H9 (cell line): ENCODE measurements around the gene CXCL1. TPM values are rescaled to one million over a fixed set of nuclear protein-coding genes. Genes with fewer than 3 reads are reported as not detected.

Experiments
- DNase-seq: peaks from one replicate; pipeline ENCODE4 v3.0.0-alpha.2; 2017
- H2AFZ ChIP-seq: one replicate; pipeline ENCODE4 v1.6.1; 2013; ENCODE audit warnings: mild to moderate bottlenecking, low read length, control low read depth, moderate library complexity
- H2AK5ac ChIP-seq: 2 replicates; pipeline ENCODE4 v1.6.1; 2013; ENCODE audit warnings: low read length, control low read depth, mixed read lengths; ENCODE audit not compliant: insufficient read length
- H2BK120ac ChIP-seq: one replicate; pipeline ENCODE4 v1.6.1; 2013; ENCODE audit warnings: low read depth, mild to moderate bottlenecking, low read length, control low read depth, inconsistent platforms; ENCODE audit not compliant: poor library complexity, severe bottlenecking
- H2BK12ac ChIP-seq: 2 replicates; pipeline ENCODE4 v1.6.1; 2013; ENCODE audit warnings: low read length, control low read depth, mixed read lengths, low read depth; ENCODE audit not compliant: insufficient read length
- H2BK15ac ChIP-seq: 2 replicates; pipeline ENCODE4 v1.6.1; 2013; ENCODE audit warnings: low read depth, low read length, control low read depth
- H2BK20ac ChIP-seq: one replicate; pipeline ENCODE4 v1.6.1; 2013; ENCODE audit warnings: low read depth, mild to moderate bottlenecking, low read length, control low read depth, inconsistent platforms; ENCODE audit not compliant: poor library complexity, severe bottlenecking
- H2BK5ac ChIP-seq: 2 replicates; pipeline ENCODE4 v1.6.1; 2013; ENCODE audit warnings: low read length, control low read depth, mixed read lengths; ENCODE audit not compliant: insufficient read length
- H3K14ac ChIP-seq: 2 replicates; pipeline ENCODE4 v1.6.1; 2013; ENCODE audit warnings: low read length, control low read depth; ENCODE audit not compliant: insufficient read depth
- H3K18ac ChIP-seq: 2 replicates; pipeline ENCODE4 v1.6.1; 2013; ENCODE audit warnings: low read depth, mild to moderate bottlenecking, mixed read lengths, low read length, control low read depth; ENCODE audit not compliant: insufficient read length
- H3K23ac ChIP-seq: 2 replicates; pipeline ENCODE4 v1.6.1; 2013; ENCODE audit warnings: low read length, control low read depth, mixed read lengths, low read depth; ENCODE audit not compliant: insufficient read length
- H3K23me2 ChIP-seq: 2 replicates; pipeline ENCODE4 v1.6.1; 2013; ENCODE audit warnings: low read depth, mild to moderate bottlenecking, mixed read lengths, low read length, control low read depth; ENCODE audit not compliant: insufficient read length, poor library complexity, severe bottlenecking
- H3K27ac ChIP-seq: 2 replicates; pipeline ENCODE4 v1.5.1; 2013; ENCODE audit warnings: low read length, control low read depth, mixed read lengths, low read depth; ENCODE audit not compliant: insufficient read length
- H3K27me3 ChIP-seq: 2 replicates; pipeline ENCODE4 v1.6.1; 2013; ENCODE audit warnings: low read length, control low read depth, inconsistent platforms; ENCODE audit not compliant: insufficient read depth
- H3K4ac ChIP-seq: 2 replicates; pipeline ENCODE4 v1.6.1; 2013; ENCODE audit warnings: low read depth, mild to moderate bottlenecking, control low read depth, inconsistent platforms, low read length, moderate library complexity
- H3K4me1 ChIP-seq: 2 replicates; pipeline ENCODE4 v1.6.1; 2013; ENCODE audit warnings: low read length, control low read depth, inconsistent platforms; ENCODE audit not compliant: insufficient read depth
- H3K4me2 ChIP-seq: 2 replicates; pipeline ENCODE4 v1.6.1; 2013; ENCODE audit warnings: low read length, control low read depth, mixed read lengths; ENCODE audit not compliant: insufficient read length, insufficient read depth
- H3K56ac ChIP-seq: 2 replicates; pipeline ENCODE4 v1.6.1; 2013; ENCODE audit warnings: low read depth, mild to moderate bottlenecking, mixed read lengths, low read length, control low read depth; ENCODE audit not compliant: insufficient read length
- H3K79me1 ChIP-seq: 2 replicates; pipeline ENCODE4 v1.6.1; 2013; ENCODE audit warnings: low read depth, mild to moderate bottlenecking, moderate library complexity, low read length, control low read depth, inconsistent platforms; ENCODE audit not compliant: insufficient read depth, poor library complexity, severe bottlenecking
- H3K79me2 ChIP-seq: 2 replicates; pipeline ENCODE4 v1.6.1; 2013; ENCODE audit warnings: low read length, control low read depth, inconsistent platforms; ENCODE audit not compliant: insufficient read depth
- H3K9ac ChIP-seq: 2 replicates; pipeline ENCODE4 v1.6.1; 2013; ENCODE audit warnings: low read length, control low read depth, mixed read lengths; ENCODE audit not compliant: insufficient read length; ENCODE audit errors: extremely low read depth
- H3K9me3 ChIP-seq: one replicate; pipeline ENCODE4 v1.6.1; 2013; ENCODE audit warnings: low read depth, low read length, inconsistent platforms; ENCODE audit not compliant: control insufficient read depth
- H3T11ph ChIP-seq: one replicate; pipeline ENCODE4 v1.6.1; 2013; ENCODE audit warnings: mild to moderate bottlenecking, low read length, control low read depth, inconsistent platforms
- H4K20me1 ChIP-seq: one replicate; pipeline ENCODE4 v1.6.1; 2013; ENCODE audit not compliant: control insufficient read depth, insufficient read length, insufficient read depth
- H4K5ac ChIP-seq: 2 replicates; pipeline ENCODE4 v1.6.1; 2013; ENCODE audit warnings: low read depth, mild to moderate bottlenecking, mixed read lengths, low read length, control low read depth; ENCODE audit not compliant: insufficient read length
- H4K8ac ChIP-seq: replicated peaks from 2 replicates; pipeline ENCODE4 v1.6.1; 2013; ENCODE audit warnings: low read length, control low read depth, mixed read lengths, low read depth; ENCODE audit not compliant: insufficient read length
- H4K91ac ChIP-seq: 2 replicates; pipeline ENCODE4 v1.6.1; 2013; ENCODE audit warnings: low read depth, mild to moderate bottlenecking, moderate library complexity, mixed read lengths, low read length, control low read depth; ENCODE audit not compliant: insufficient read length
- H3K27ac Mint-ChIP-seq, 3 experiments: 2 replicates in 2 of 3; 3 replicates in 1 of 3; pipeline ENCODE4 v1.8.0; 2020 to 2021; ENCODE audit warnings: mixed read lengths in 3 of 3, mild to moderate bottlenecking in 1 of 3, moderate library complexity in 1 of 3
- H3K27me3 Mint-ChIP-seq: 2 replicates; pipeline ENCODE4 v1.8.0; 2021; ENCODE audit warnings: low read depth, mild to moderate bottlenecking, moderate library complexity, mixed read lengths
- H3K36me3 Mint-ChIP-seq, 3 experiments: 2 replicates in 2 of 3; 3 replicates in 1 of 3; pipeline ENCODE4 v1.8.0; 2020 to 2021; ENCODE audit warnings: low read depth in 3 of 3, mixed read lengths in 3 of 3; ENCODE audit not compliant: insufficient read depth in 1 of 3
- H3K4me1 Mint-ChIP-seq, 2 experiments: 2 replicates each; pipeline ENCODE4 v1.8.0; 2020; ENCODE audit warnings: mixed read lengths in 2 of 2
- H3K4me3 Mint-ChIP-seq, 2 experiments: 2 replicates in 1 of 2; 3 replicates in 1 of 2; pipeline ENCODE4 v1.8.0; 2020 to 2021; ENCODE audit warnings: mild to moderate bottlenecking in 2 of 2, mixed read lengths in 2 of 2, moderate library complexity in 1 of 2
- H3K9me3 Mint-ChIP-seq, 2 experiments: 2 replicates in 1 of 2; 3 replicates in 1 of 2; pipeline ENCODE4 v1.8.0; 2020; ENCODE audit warnings: mild to moderate bottlenecking in 2 of 2, mixed read lengths in 2 of 2, moderate library complexity in 1 of 2
- CTCF ChIP-seq: fragments of 200-600 bp; sonication (generic); conservative IDR thresholded peaks from 3 replicates; pipeline ENCODE4 v1.8.0; 2021; ENCODE audit warnings: antibody characterized with exemption, mild to moderate bottlenecking
- WGBS: extraction: QIAGEN DNeasy Blood & Tissue Kit; methylation state at CpG from one replicate; pipeline ENCODE4 v1.1.7; 2013; ENCODE audit warnings: missing lambda C conversion rate, low lambda C conversion rate, mixed read lengths; ENCODE audit not compliant: insufficient read length; ENCODE audit errors: extremely low coverage; 5-methylcytosine and 5-hydroxymethylcytosine counted together
- total RNA-seq: library from RNA; stranded (reverse); gene quantifications from 2 replicates; pipeline ENCODE4 v1.2.1, GENCODE V29; 2021

CXCL1 gene
- total RNA-seq, 1 experiment from 2014 or later = 0.20 TPM

- Histone ChIP-seq H2AK5ac (no peak overlapping the region), H4K5ac (no peak overlapping the region), H3K4me2 (no peak overlapping the region), H3T11ph (no peak overlapping the region), H3K14ac (no peak overlapping the region), H4K91ac (no peak overlapping the region), H3K23me2 (no peaks in the 10 kb centered on the region), H3K27me3 (no peaks in the 10 kb centered on the region), H4K20me1 (no peaks in the 10 kb centered on the region), H3K79me2 (no peaks in the 10 kb centered on the region), H3K23ac (no peak overlapping the region), H2BK120ac (no peak overlapping the region), H2BK15ac (no peak overlapping the region), H3K9ac (no peak overlapping the region), H3K27ac (no peak overlapping the region), H2BK5ac (no peak overlapping the region), H2AFZ (no peak overlapping the region), H2BK12ac (no peak overlapping the region), H3K9me3 (no peaks in the 10 kb centered on the region), H4K8ac (no peak overlapping the region), H3K56ac (no peak overlapping the region), H3K79me1 (no peaks in the 10 kb centered on the region), H3K4me1 (no peaks in the 10 kb centered on the region; the same call in 1 of the 2 replicates), H3K4ac (no peak overlapping the region), H3K18ac (no peak overlapping the region), H2BK20ac (no peak overlapping the region)
- no peaks in the 10 kb centered on the region; a peak in 1 of 7 replicates for H3K36me3 Mint-ChIP-seq
- no peak overlapping the region for H3K27ac Mint-ChIP-seq
- H3K9me3 Mint-ChIP-seq = no peaks in the 10 kb centered on the region
- H3K27me3 Mint-ChIP-seq = no peaks in the 10 kb centered on the region
- H3K4me3 Mint-ChIP-seq = no peak overlapping the region
- WGBS = no CpG with 5 or more reads among the region's 4 CpGs
- peaks cover 3 to 7% of the 10 kb centered on the region in 2 experiments; a peak in 2 of 4 replicates for H3K4me1 Mint-ChIP-seq
- TF ChIP-seq CTCF = no peak
- no peak for DNase-seq
These were observed 35.3 kb downstream of the CXCL1 start for GRCh38 chr4:73904491-73904890.
